Activated CD8-positive, alpha-beta memory T cell treated with anti-CD3 and anti-CD28 coated beads, Interleukin-2, amount 50 U/mL, for 4 hours (primary cell): Measurements from ENCODE around the gene ZNF609.
"Not testable (repeated sequence)": the region's sequence is repeated elsewhere in the genome, so short reads cannot be mapped to it uniquely, and the experiment has no call there.

Source experiments
- DNase-seq: peaks from one replicate; pipeline ENCODE4 v3.0.0-alpha.2; 2020

The ZNF609 gene

GRCh38 chr15:64456634-64457108 is 3.7 kb upstream of the ZNF609 start:
- DNase-seq, result no peak

GRCh38 chr15:64459066-64459781 is 1.2 kb upstream of the ZNF609 start:
- DNase-seq, result no peak

GRCh38 chr15:64460724-64461720 is 644 bp downstream of the ZNF609 start:
- DNase-seq, result peak; percentile 34

GRCh38 chr15:64461721-64462162 is 1.4 kb downstream of the ZNF609 start:
- no peak for DNase-seq

GRCh38 chr15:64462492-64462891 is 2.1 kb downstream of the ZNF609 start:
- DNase-seq, result no peak

GRCh38 chr15:64464276-64465005 is 4.1 kb downstream of the ZNF609 start:
- DNase-seq, result peak; percentile 20

- DNase-seq, result no peak
Measured at GRCh38 chr15:64466408-64467141, 6.2 kb downstream of the ZNF609 start.

GRCh38 chr15:64472161-64472560 is 11.8 kb downstream of the ZNF609 start:
- no peak for DNase-seq

GRCh38 chr15:64474846-64475245 is 14.5 kb downstream of the ZNF609 start:
- DNase-seq, result no peak

GRCh38 chr15:64476550-64476949 is 16.2 kb downstream of the ZNF609 start:
- DNase-seq, result no peak

- no peak for DNase-seq
Measured at GRCh38 chr15:64478863-64479262, 18.5 kb downstream of the ZNF609 start.

GRCh38 chr15:64480891-64481290 is 20.5 kb downstream of the ZNF609 start:
- no peak for DNase-seq

- DNase-seq, result no peak
Measured at GRCh38 chr15:64483749-64484148, 23.4 kb downstream of the ZNF609 start.

GRCh38 chr15:64485796-64486195 is 25.4 kb downstream of the ZNF609 start:
- DNase-seq, result no peak

GRCh38 chr15:64490598-64491259 is 30.4 kb downstream of the ZNF609 start:
- no peak for DNase-seq

- no peak for DNase-seq
Measured at GRCh38 chr15:64493641-64494040, 33.3 kb downstream of the ZNF609 start.

- DNase-seq, result not testable (repeated sequence)
Measured at GRCh38 chr15:64495968-64496367, 35.6 kb downstream of the ZNF609 start.

- no peak for DNase-seq
Measured at GRCh38 chr15:64500695-64501395, 40.5 kb downstream of the ZNF609 start.

GRCh38 chr15:64501396-64501715 is 41.0 kb downstream of the ZNF609 start:
- no peak for DNase-seq

GRCh38 chr15:64502151-64502550 is 41.8 kb downstream of the ZNF609 start:
- no peak for DNase-seq

- DNase-seq, result no peak
Measured at GRCh38 chr15:64502551-64502950, 42.2 kb downstream of the ZNF609 start.
